CD14-positive monocyte (primary cell): Measurements from ENCODE around the gene STK4. TPM values are rescaled to one million over a fixed set of nuclear protein-coding genes. Genes with fewer than 3 reads are reported as not detected.

ENCODE experiments used
- DNase-seq, 3 donors: peaks; one replicate each; pipeline ENCODE4 v3.0.0-alpha.2; 2011 to 2022
- H2AFZ ChIP-seq: 2 replicates; pipeline ENCODE4 v1.6.0; 2012; ENCODE audit warnings: mild to moderate bottlenecking, low read depth, low read length, inconsistent platforms; ENCODE audit not compliant: insufficient read depth, poor library complexity, severe bottlenecking
- H3K27ac ChIP-seq, 2 donors: 1 replicate in 1 of 2; 2 replicates in 1 of 2; pipeline ENCODE4 v1.5.1; 2012 to 2013; ENCODE audit warnings: low read length in 2 of 2, control low read depth in 1 of 2, inconsistent platforms in 1 of 2, low read depth in 1 of 2, mild to moderate bottlenecking in 1 of 2
- H3K27me3 ChIP-seq, 2 donors: one replicate each; pipeline versions ENCODE4 v1.6.0 to v1.6.1; 2011 to 2013; ENCODE audit warnings: low read length in 2 of 2; ENCODE audit not compliant: control insufficient read depth in 2 of 2, insufficient read depth in 2 of 2
- H3K36me3 ChIP-seq, 2 donors: replicated peaks in 1 of 2; 1 replicate in 1 of 2; 2 replicates in 1 of 2; pipeline versions ENCODE4 v1.5.1 to v1.6.1; 2012 to 2013; ENCODE audit warnings: low read length in 2 of 2, control low read depth in 1 of 2, inconsistent platforms in 1 of 2, mild to moderate bottlenecking in 1 of 2; ENCODE audit not compliant: insufficient read depth in 2 of 2, control insufficient read depth in 1 of 2
- H3K4me1 ChIP-seq, 2 donors: 1 replicate in 1 of 2; 2 replicates in 1 of 2; pipeline versions ENCODE4 v1.5.1 to v1.6.1; 2012 to 2013; ENCODE audit warnings: low read length in 2 of 2, control low read depth in 1 of 2, inconsistent platforms in 1 of 2, mild to moderate bottlenecking in 1 of 2, moderate library complexity in 1 of 2; ENCODE audit not compliant: insufficient read depth in 2 of 2, control insufficient read depth in 1 of 2
- H3K4me2 ChIP-seq: replicated peaks from 2 replicates; pipeline ENCODE3; 2012; ENCODE audit warnings: low read length, moderate library complexity, mild to moderate bottlenecking; ENCODE audit not compliant: poor library complexity, severe bottlenecking; ENCODE audit errors: extremely low read depth
- H3K4me3 ChIP-seq, 3 experiments: fragments of 200-600 bp in 1 of 3; sonication (generic) in 1 of 3; replicated peaks in 1 of 3; 1 replicate in 2 of 3; 2 replicates in 1 of 3; pipeline ENCODE4 v1.5.1; 2011 to 2013; ENCODE audit warnings: low read length in 3 of 3, mild to moderate bottlenecking in 3 of 3, control low read depth in 2 of 3, low read depth in 2 of 3, inconsistent platforms in 1 of 3, moderate library complexity in 1 of 3
- H3K79me2 ChIP-seq: 2 replicates; pipeline ENCODE4 v1.6.0; 2012; ENCODE audit warnings: mild to moderate bottlenecking, control low read depth, inconsistent platforms, low read length, moderate library complexity; ENCODE audit not compliant: insufficient read depth
- H3K9ac ChIP-seq: 2 replicates; pipeline ENCODE4 v1.6.0; 2017; ENCODE audit warnings: low read length, mild to moderate bottlenecking; ENCODE audit not compliant: insufficient read depth, poor library complexity, severe bottlenecking
- H3K9me3 ChIP-seq, 2 donors: replicated peaks in 1 of 2; 1 replicate in 1 of 2; 2 replicates in 1 of 2; pipeline versions ENCODE4 v1.5.1 to v1.6.1; 2012 to 2013; ENCODE audit warnings: low read length in 2 of 2, control low read depth in 1 of 2; ENCODE audit not compliant: control insufficient read depth in 1 of 2, insufficient read depth in 1 of 2
- H4K20me1 ChIP-seq: 2 replicates; pipeline ENCODE4 v1.6.0; 2012; ENCODE audit warnings: mild to moderate bottlenecking, low read length, control low read depth, moderate library complexity; ENCODE audit not compliant: insufficient read depth
- H3K27ac Mint-ChIP-seq, 7 donors: one replicate each; pipeline ENCODE4 v1.8.0; 2020; ENCODE audit warnings: mild to moderate bottlenecking in 7 of 7, mixed read lengths in 7 of 7, moderate library complexity in 6 of 7, inconsistent platforms in 2 of 7
- H3K27me3 Mint-ChIP-seq, 3 donors: one replicate each; pipeline ENCODE4 v1.8.0; 2021 to 2022; ENCODE audit warnings: low read depth in 3 of 3, mild to moderate bottlenecking in 3 of 3, mixed read lengths in 3 of 3, moderate library complexity in 3 of 3, inconsistent platforms in 1 of 3
- H3K36me3 Mint-ChIP-seq, 2 donors: one replicate each; pipeline ENCODE4 v1.8.0; 2020; ENCODE audit warnings: mixed read lengths in 2 of 2, inconsistent platforms in 1 of 2, mild to moderate bottlenecking in 1 of 2
- H3K4me1 Mint-ChIP-seq: one replicate; pipeline ENCODE4 v1.8.0; 2020; ENCODE audit warnings: mild to moderate bottlenecking, mixed read lengths
- H3K4me3 Mint-ChIP-seq, 2 donors: one replicate each; pipeline ENCODE4 v1.8.0; 2020; ENCODE audit warnings: mild to moderate bottlenecking in 2 of 2, mixed read lengths in 2 of 2, moderate library complexity in 1 of 2
- H3K9me3 Mint-ChIP-seq, 7 donors: one replicate each; pipeline ENCODE4 v1.8.0; 2020 to 2022; ENCODE audit warnings: mixed read lengths in 7 of 7, mild to moderate bottlenecking in 6 of 7, moderate library complexity in 6 of 7, inconsistent platforms in 2 of 7
- CTCF ChIP-seq: fragments of 200-600 bp; IDR thresholded peaks from one replicate; pipeline ENCODE4 v1.8.0; 2022; ENCODE audit warnings: antibody characterized with exemption, mild to moderate bottlenecking
- WGBS: methylation state at CpG from one replicate; pipeline ENCODE4 v1.1.5; 2013; ENCODE audit warnings: missing lambda C conversion rate; ENCODE audit not compliant: insufficient coverage; 5-methylcytosine and 5-hydroxymethylcytosine counted together
- intact Hi-C, 2 donors: fragments of 100-400 bp; cut with micrococcal nuclease; formaldehyde crosslinking; loops; one replicate each; pipeline versions ENCODE4 v1.15.0 to v1.15.1; 2023
- polyA plus RNA-seq, 3 donors: library from polyadenylated mRNA; depleted of rRNA in 1 of 3; unstranded in 2 of 3; stranded (reverse) in 1 of 3; fragments of 300-500 nt in 2 of 3; fragments of >200 nt in 1 of 3; fragmentation: Illumina TruSeq in 2 of 3; gene quantifications; 1 replicate in 2 of 3; 2 replicates in 1 of 3; pipeline ENCODE4 v1.2.3, GENCODE V29; 2012 to 2021
- small RNA-seq: library from RNA; depleted of rRNA; stranded (forward); fragments of <200 nt; gene quantifications from one replicate; pipeline ENCODE3, GENCODE V24; 2012; ENCODE audit warnings: low read depth; ENCODE audit not compliant: insufficient read length

STK4 gene
- polyA plus RNA-seq, 3 donors, result 53.0 to 123 (median 69.9) TPM

- H3K4me1 Mint-ChIP-seq, result no peaks in the 10 kb centered on the region
- no peak within 1 kb of the TSS for H3K27ac Mint-ChIP-seq
- H3K9me3 Mint-ChIP-seq, result peaks cover 0 to 1% (median 0%) of the 10 kb centered on the region in 7 donors
- no peak within 1 kb of the TSS for H3K9ac ChIP-seq
- H3K79me2 ChIP-seq, result no peaks in the 10 kb centered on the region
- no peak for TF ChIP-seq CTCF
- intact Hi-C loops, result no loop called here
- H3K4me1 ChIP-seq, result no peaks in the 10 kb centered on the region
- no peaks in the 10 kb centered on the region for H3K9me3 ChIP-seq
- no peak for DNase-seq
- 87% methylated on average over 5 of the region's 6 CpGs for WGBS
- H3K4me3 Mint-ChIP-seq, result peak within 1 kb of the TSS in 1 of 2 donors; percentile 28
- H2AFZ ChIP-seq, result no peak within 1 kb of the TSS
- peaks cover 10 to 32% (median 14%) of the 10 kb centered on the region in 3 donors for H3K27me3 Mint-ChIP-seq
- no peak within 1 kb of the TSS for H3K27ac ChIP-seq
- H3K36me3 ChIP-seq, result no peaks in the 10 kb centered on the region
- no peak within 1 kb of the TSS for H3K4me3 ChIP-seq
- H3K27me3 ChIP-seq, result peaks cover 17% of the 10 kb centered on the region in 2 donors
- no peak within 1 kb of the TSS for H3K4me2 ChIP-seq
- H4K20me1 ChIP-seq, result no peaks in the 10 kb centered on the region
- no peaks in the 10 kb centered on the region for H3K36me3 Mint-ChIP-seq
Observed at GRCh38 chr20:45124365-45124764, 158.1 kb downstream of the STK4 start, which contains the start of gene WFDC12. Gene WFDC12, minus strand, starts transcription at chr20:45124465. Its CDS starts 18 bp downstream, at chr20:45124447.

GRCh38 chr20:45128099-45128498 lies 161.8 kb downstream of the STK4 start:
- H3K9me3 Mint-ChIP-seq, result peaks cover 0 to 1% (median 0%) of the 10 kb centered on the region in 7 donors
- no peaks in the 10 kb centered on the region for H3K4me1 ChIP-seq
- H3K36me3 Mint-ChIP-seq, result no peaks in the 10 kb centered on the region
- H3K27ac ChIP-seq, result no peak overlapping the region
- no peaks in the 10 kb centered on the region for H3K4me1 Mint-ChIP-seq
- H3K27ac Mint-ChIP-seq, result no peak overlapping the region
- no peak overlapping the region for H3K4me3 Mint-ChIP-seq
- H3K4me3 ChIP-seq, result no peak overlapping the region
- H3K27me3 ChIP-seq, result peaks cover 18 to 24% of the 10 kb centered on the region in 2 donors
- intact Hi-C loops, result no loop called here
- no peak overlapping the region for H3K9ac ChIP-seq
- H4K20me1 ChIP-seq, result no peaks in the 10 kb centered on the region
- WGBS, result no CpG with 5 or more reads among the region's 2 CpGs
- no peak for TF ChIP-seq CTCF
- H3K79me2 ChIP-seq, result no peaks in the 10 kb centered on the region
- no peaks in the 10 kb centered on the region for H3K9me3 ChIP-seq
- H3K27me3 Mint-ChIP-seq, result peaks cover 14 to 36% (median 21%) of the 10 kb centered on the region in 3 donors
- no peak for DNase-seq
- no peak overlapping the region for H2AFZ ChIP-seq
- H3K36me3 ChIP-seq, result no peaks in the 10 kb centered on the region
- no peak overlapping the region for H3K4me2 ChIP-seq

Small RNA genes within 50 kb of the gene (small RNA-seq; reads per million reads assigned to genes)
- not detected for gene RF00019

Other genes starting within 250 kb of the STK4 start
- gene KCNK15, start 220.6 kb upstream of the STK4 start, polyA plus RNA-seq, result under 1 TPM in 1 of 3 donors, not detected in 2; 0.03 TPM
- gene RIMS4, start 156.0 kb upstream of the STK4 start, polyA plus RNA-seq, result not detected
- gene YWHAB, start 80.8 kb upstream of the STK4 start, polyA plus RNA-seq, result 100 to 1,000 TPM; 126 to 654 (median 504) TPM
- 10 to 100 TPM in 1 of 3 donors, under 1 TPM in 1, not detected in 1; 0.21 to 69.1 TPM for gene PABPC1L, start 56.5 kb upstream of the STK4 start, polyA plus RNA-seq
- gene TOMM34, start 6.1 kb upstream of the STK4 start, polyA plus RNA-seq, result 1 to 10 TPM; 6.4 to 9.1 (median 7.7) TPM
- under 1 TPM in 1 of 3 donors, not detected in 2; 0.23 TPM for gene KCNS1, start 134.6 kb downstream of the STK4 start, polyA plus RNA-seq
- gene WFDC5, start 148.7 kb downstream of the STK4 start, polyA plus RNA-seq, result not detected
- gene WFDC12, start 158.0 kb downstream of the STK4 start, polyA plus RNA-seq, result not detected
- not detected for gene PI3, start 208.4 kb downstream of the STK4 start, polyA plus RNA-seq
- not detected for gene SEMG1, start 240.5 kb downstream of the STK4 start, polyA plus RNA-seq